ENCODE data around the gene IQCF2. TPM values are rescaled to one million over a fixed set of nuclear protein-coding genes. Genes with fewer than 3 reads are reported as not detected.

IQCF2 gene
- total and polyA plus RNA-seq, 2 of the 13 experiments (the other 11 are each of a cell fraction or from before 2014, with no cell fraction given): not detected

DNA sequence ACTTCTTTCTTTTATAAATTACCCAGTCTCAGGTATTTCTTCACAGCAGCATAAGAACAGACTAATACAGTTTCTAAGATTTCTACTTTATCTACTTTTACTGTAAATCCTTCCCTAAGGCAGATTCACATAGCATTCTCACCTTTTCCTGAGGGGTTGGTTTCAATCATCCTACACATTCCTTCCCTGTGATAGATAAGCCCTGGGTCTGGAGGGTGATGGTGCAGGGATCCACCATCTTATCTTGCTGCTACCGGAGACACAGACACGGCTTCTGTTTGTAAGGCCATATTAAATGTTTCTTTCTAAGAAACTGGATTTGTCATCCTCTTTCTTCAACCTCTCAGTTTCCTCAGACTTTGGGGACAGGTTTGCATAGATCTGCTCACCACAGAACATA lies 7.9 kb downstream of the IQCF2 start (continued):
- TF ChIP-seq, protein P1, sequence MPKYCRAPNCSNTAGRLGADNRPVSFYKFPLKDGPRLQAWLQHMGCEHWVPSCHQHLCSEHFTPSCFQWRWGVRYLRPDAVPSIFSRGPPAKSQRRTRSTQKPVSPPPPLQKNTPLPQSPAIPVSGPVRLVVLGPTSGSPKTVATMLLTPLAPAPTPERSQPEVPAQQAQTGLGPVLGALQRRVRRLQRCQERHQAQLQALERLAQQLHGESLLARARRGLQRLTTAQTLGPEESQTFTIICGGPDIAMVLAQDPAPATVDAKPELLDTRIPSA (CRISPR knock-in tag; IDR thresholded peaks at IDR 0.05; ENCODE audit: borderline replicate concordance): no peak
- TF ChIP-seq MNT (IDR thresholded peaks at IDR 0.05): no peak
- TF ChIP-seq ZFYVE20 (CRISPR knock-in tag; IDR thresholded peaks at IDR 0.05; ENCODE audit: borderline replicate concordance, low read depth): no peak
- TF ChIP-seq ZNF850 (CRISPR knock-in tag; conservative IDR thresholded peaks at IDR 0.05): no peak

DNA sequence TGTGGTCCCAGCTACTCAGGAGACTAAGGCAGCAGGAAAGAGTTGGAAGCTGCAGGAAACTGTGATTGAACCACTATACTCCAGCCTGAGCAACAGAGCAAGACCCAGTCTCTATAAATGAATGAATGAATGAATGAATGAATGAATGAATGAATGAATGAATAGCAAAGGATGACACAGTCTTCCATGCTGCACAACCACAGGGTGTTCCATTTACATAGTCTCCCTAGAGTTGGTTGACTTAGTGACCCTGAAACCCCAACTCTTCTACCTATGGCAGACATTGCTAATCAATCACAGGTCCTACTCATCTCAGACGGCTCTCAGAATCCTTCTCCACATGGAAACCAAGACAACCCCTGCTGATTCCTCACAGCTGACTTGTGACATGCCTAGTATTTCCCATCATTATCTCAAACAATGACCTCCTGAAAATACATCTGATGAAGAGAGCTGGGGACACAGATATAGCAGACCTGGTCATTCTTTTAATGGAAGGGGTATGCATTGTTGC lies 11.9 kb downstream of the IQCF2 start:
- ATAC-seq (no peak), DNase-seq (ENCODE audit: low spot score) (no peak), FAIRE-seq (no peak)
- Histone ChIP-seq H3K9ac (ENCODE audit: insufficient read depth, low read depth, low read length) (no peak overlapping the region), H4K20me1 (ENCODE audit: insufficient read depth, low read length) (no peaks in the 10 kb centered on the region), H2AFZ (ENCODE audit: low read length) (no peak overlapping the region), H3K4me3 (replicated peaks in 1 of 3; ENCODE audit: insufficient read depth in 1 of 3, low read depth in 2 of 3, low read length in 3 of 3) (no peak overlapping the region), H3K27ac (ENCODE audit: extremely low read length, insufficient read depth, low read length) (no peak overlapping the region), H3K4me2 (ENCODE audit: low read depth, low read length) (no peak overlapping the region), H3K4me1 (ENCODE audit: insufficient read depth, low read length) (no peaks in the 10 kb centered on the region), H3K9me3 (ENCODE audit: low read length) (no peaks in the 10 kb centered on the region), H3K79me2 (ENCODE audit: insufficient read depth, low read length) (no peaks in the 10 kb centered on the region), H3K27me3 (ENCODE audit: control insufficient read depth in 1 of 2, insufficient read depth in 2 of 2, low read length in 2 of 2) (peaks cover 1 to 26% of the 10 kb centered on the region in 2 experiments; a peak in 2 of 5 replicates), H3K36me3 (replicated peaks in 1 of 2; ENCODE audit: control insufficient read depth in 1 of 2, insufficient read depth in 2 of 2, low read length in 2 of 2) (no peaks in the 10 kb centered on the region)
- ChIA-PET POLR2A (no interaction called here), CTCF (ENCODE audit: low intra/inter-chr PET ratio, low total read pairs) (no interaction called here)
- WGBS (ENCODE audit: low lambda C conversion rate): 0% methylated on average over 1 of the region's 1 CpG
- BruUV-seq (replicated peaks): no TSS peak
- in situ Hi-C loops (cut with HindIII; ENCODE audit: extremely low pct_ligation_motif_present, low pct_unique_long_range_greater_than_20kb) (no loop called here), intact Hi-C loops (cut with micrococcal nuclease; ENCODE audit: unreplicated experiment) (no loop called here)
- no peak for TF ChIP-seq ZNF607 (CRISPR knock-in tag; IDR thresholded peaks at IDR 0.05; ENCODE audit: borderline replicate concordance)
- TF ChIP-seq ZNF451 (CRISPR knock-in tag; IDR thresholded peaks at IDR 0.05): no peak
- TF ChIP-seq ASH2L (IDR thresholded peaks at IDR 0.05; ENCODE audit: insufficient read length, low read depth, low read length): no peak
- no peak for TF ChIP-seq RBFOX2 (IDR thresholded peaks at IDR 0.05; ENCODE audit: low read depth, low read length)
- no peak for TF ChIP-seq ZNF773 (CRISPR knock-in tag; IDR thresholded peaks at IDR 0.05; ENCODE audit: borderline replicate concordance)
- TF ChIP-seq, protein P2, sequence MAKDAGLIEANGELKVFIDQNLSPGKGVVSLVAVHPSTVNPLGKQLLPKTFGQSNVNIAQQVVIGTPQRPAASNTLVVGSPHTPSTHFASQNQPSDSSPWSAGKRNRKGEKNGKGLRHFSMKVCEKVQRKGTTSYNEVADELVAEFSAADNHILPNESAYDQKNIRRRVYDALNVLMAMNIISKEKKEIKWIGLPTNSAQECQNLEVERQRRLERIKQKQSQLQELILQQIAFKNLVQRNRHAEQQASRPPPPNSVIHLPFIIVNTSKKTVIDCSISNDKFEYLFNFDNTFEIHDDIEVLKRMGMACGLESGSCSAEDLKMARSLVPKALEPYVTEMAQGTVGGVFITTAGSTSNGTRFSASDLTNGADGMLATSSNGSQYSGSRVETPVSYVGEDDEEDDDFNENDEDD (CRISPR knock-in tag; IDR thresholded peaks at IDR 0.05; ENCODE audit: borderline replicate concordance): no peak
- no peak for TF ChIP-seq ZNF543 (CRISPR knock-in tag; IDR thresholded peaks at IDR 0.05)
- TF ChIP-seq HMG20A (CRISPR knock-in tag; IDR thresholded peaks at IDR 0.05; ENCODE audit: borderline replicate concordance): no peak
- no peak for TF ChIP-seq NCOA2 (CRISPR knock-in tag; IDR thresholded peaks at IDR 0.05)
- no peak for TF ChIP-seq ZNF121 (CRISPR knock-in tag; IDR thresholded peaks at IDR 0.05)

Measured in HepG2 (cell line).